HepG2 (cell line): ENCODE results near the gene H3-3A. TPM values are rescaled to one million over a fixed set of nuclear protein-coding genes. Genes with fewer than 3 reads are reported as not detected.

Experiments used
- ATAC-seq: fragments of 200-7000 bp; cut with Tn5 transposase; 3 replicates; pipeline ENCODE4 v1.9.1; 2020; ENCODE audit warnings: mild to moderate bottlenecking, moderate library complexity
- BruUV-seq: library from RNA; stranded (reverse); fragments of 400-500 nt; replicated peaks from 2 replicates; lab custom pipeline; 2021; lab: Mats Ljungman, UMichigan
- CTCF ChIA-PET: fragments of 300-600 bp; formaldehyde crosslinking; extraction: SDS; loops from one replicate; lab custom pipeline; 2021; ENCODE audit warnings: low total read pairs, inconsistent platforms, low intra/inter-chr PET ratio; lab: Yijun Ruan, JAX
- POLR2A ChIA-PET: fragments of 350-600 bp; sonication (Branson Sonifier 250); formaldehyde crosslinking; loops from one replicate; lab custom pipeline; 2020; ENCODE audit warnings: antibody characterized with exemption, inconsistent platforms; lab: Yijun Ruan, JAX
- DNase-seq: peaks from one replicate; pipeline ENCODE4 v3.0.0-alpha.2; 2015; ENCODE audit warnings: low spot score
- FAIRE-seq: peaks from 3 replicates; lab custom pipeline; 2011; peaks lifted over from hg19 to GRCh38; lab: Jason Lieb, UNC
- H2AFZ ChIP-seq: one replicate; pipeline ENCODE4 v1.6.1; 2011; ENCODE audit warnings: low read length, inconsistent platforms
- H3K27ac ChIP-seq: fragments of 300-600 bp; 3 replicates; pipeline ENCODE4 v1.8.0; 2011; ENCODE audit warnings: mixed run types, mild to moderate bottlenecking, mixed read lengths, low read length, inconsistent platforms; ENCODE audit not compliant: insufficient read depth; ENCODE audit errors: extremely low read length
- H3K27me3 ChIP-seq, 2 experiments: fragments of 200-600 bp in 1 of 2; 2 replicates in 1 of 2; 3 replicates in 1 of 2; pipeline versions ENCODE4 v1.6.0 to v1.8.0; 2011; ENCODE audit warnings: low read length in 2 of 2, mild to moderate bottlenecking in 2 of 2, moderate library complexity in 2 of 2, inconsistent platforms in 1 of 2; ENCODE audit not compliant: insufficient read depth in 2 of 2, control insufficient read depth in 1 of 2
- H3K36me3 ChIP-seq, 2 experiments: fragments of 200-600 bp in 1 of 2; replicated peaks in 1 of 2; 2 replicates in 1 of 2; 3 replicates in 1 of 2; pipeline versions ENCODE4 v1.5.1 to v1.8.0; 2011; ENCODE audit warnings: low read length in 2 of 2, inconsistent platforms in 1 of 2; ENCODE audit not compliant: insufficient read depth in 2 of 2, control insufficient read depth in 1 of 2
- H3K4me1 ChIP-seq: 2 replicates; pipeline ENCODE4 v1.5.1; 2012; ENCODE audit warnings: low read length, inconsistent platforms; ENCODE audit not compliant: insufficient read depth
- H3K4me2 ChIP-seq: 2 replicates; pipeline ENCODE4 v1.6.0; 2011; ENCODE audit warnings: low read depth, low read length, inconsistent platforms
- H3K4me3 ChIP-seq, 3 experiments: fragments of 200-600 bp in 1 of 3; sonication (generic), shearing (Covaris generic) in 1 of 3; replicated peaks in 1 of 3; 2 replicates each; pipeline ENCODE4 v1.5.1; 2011 to 2016; ENCODE audit warnings: low read length in 3 of 3, inconsistent platforms in 2 of 3, low read depth in 2 of 3, mild to moderate bottlenecking in 2 of 3, control low read depth in 1 of 3, mixed read lengths in 1 of 3; ENCODE audit not compliant: insufficient read depth in 1 of 3
- H3K79me2 ChIP-seq: one replicate; pipeline ENCODE4 v1.6.1; 2011; ENCODE audit warnings: low read length, inconsistent platforms; ENCODE audit not compliant: insufficient read depth
- H3K9ac ChIP-seq: 2 replicates; pipeline ENCODE4 v1.6.0; 2011; ENCODE audit warnings: mild to moderate bottlenecking, low read depth, low read length, inconsistent platforms; ENCODE audit not compliant: insufficient read depth
- H3K9me3 ChIP-seq: 2 replicates; pipeline ENCODE4 v1.5.1; 2012; ENCODE audit warnings: mild to moderate bottlenecking, low read length
- H4K20me1 ChIP-seq: 2 replicates; pipeline ENCODE4 v1.6.0; 2011; ENCODE audit warnings: inconsistent platforms, mild to moderate bottlenecking, low read length, moderate library complexity; ENCODE audit not compliant: insufficient read depth
- BRCA1 ChIP-seq: sonication (generic); formaldehyde crosslinking; IDR thresholded peaks from 2 replicates; pipeline ENCODE4 v1.4.0; 2020; ENCODE audit warnings: missing genetic modification reagents
- FOXM1 ChIP-seq: sonication (generic); formaldehyde crosslinking; IDR thresholded peaks from 2 replicates; pipeline ENCODE4 v1.5.0; 2020; ENCODE audit warnings: missing genetic modification reagents
- PRMT3 ChIP-seq: sonication (generic); formaldehyde crosslinking; IDR thresholded peaks from 2 replicates; pipeline ENCODE4 v1.8.1; 2022; ENCODE audit warnings: low read depth, mild to moderate bottlenecking, moderate library complexity, missing genetic modification reagents, borderline replicate concordance
- SRSF9 ChIP-seq: fragments of 200-400 bp; formaldehyde crosslinking; IDR thresholded peaks from 2 replicates; pipeline ENCODE4 v1.6.1; 2018; ENCODE audit warnings: borderline replicate concordance, mild to moderate bottlenecking, low read depth, low read length; ENCODE audit not compliant: insufficient read depth, poor library complexity, severe bottlenecking
- ZNF430 ChIP-seq: sonication (generic); formaldehyde crosslinking; IDR thresholded peaks from 2 replicates; pipeline ENCODE4 v1.9.0; 2021; ENCODE audit warnings: mild to moderate bottlenecking, missing genetic modification reagents
- ZNF546 ChIP-seq: sonication (generic); formaldehyde crosslinking; conservative IDR thresholded peaks from 2 replicates; pipeline ENCODE4 v1.8.1; 2023; ENCODE audit warnings: mild to moderate bottlenecking, missing genetic modification reagents
- ZNF556 ChIP-seq: sonication (generic); formaldehyde crosslinking; IDR thresholded peaks from 2 replicates; pipeline ENCODE4 v1.4.0; 2020; ENCODE audit warnings: mild to moderate bottlenecking, missing genetic modification reagents, borderline replicate concordance
- ZNF652 ChIP-seq: IDR thresholded peaks from 2 replicates; pipeline ENCODE4 v1.6.1; 2016; ENCODE audit warnings: low read depth, borderline replicate concordance
- WGBS: methylation state at CpG from one replicate; pipeline ENCODE4 v1.1.6; 2017; ENCODE audit warnings: low lambda C conversion rate; 5-methylcytosine and 5-hydroxymethylcytosine counted together
- in situ Hi-C: cut with HindIII; loops from 2 replicates; pipeline ENCODE4 v1.10.0; 2017; ENCODE audit warnings: low pct_unique_long_range_greater_than_20kb; ENCODE audit not compliant: extremely low pct_ligation_motif_present
- intact Hi-C: fragments of 100-400 bp; cut with micrococcal nuclease; formaldehyde crosslinking; loops from one replicate; pipeline ENCODE4 v1.10.0; 2022; ENCODE audit not compliant: unreplicated experiment
- polyA plus RNA-seq, 8 experiments: library from polyadenylated mRNA; depleted of rRNA in 3 of 8; stranded (reverse) in 7 of 8; unstranded in 1 of 8; fragments of >200 nt; fragmentation: Illumina TruSeq in 4 of 8; extraction: Trizol in 4 of 8; gene quantifications; 2 replicates each; pipeline versions ENCODE4 v1.2.1 to v1.2.3, GENCODE V29; 2011 to 2016; ENCODE audit warnings: low read depth in 4 of 8, missing spikeins in 1 of 8, mixed read lengths in 1 of 8; ENCODE audit not compliant: insufficient read depth in 1 of 8
- total RNA-seq, 5 experiments: library from RNA; depleted of rRNA; stranded (reverse); fragments of >200 nt; fragmentation: Illumina TruSeq; extraction: Trizol; gene quantifications; 2 replicates each; pipeline ENCODE4 v1.2.3, GENCODE V29; 2016; ENCODE audit warnings: low read depth in 1 of 5
- TF ChIP-seq, protein P1 (sequence below): sonication (generic); formaldehyde crosslinking; IDR thresholded peaks from 2 replicates; pipeline ENCODE4 v1.4.0; 2020; ENCODE audit warnings: mild to moderate bottlenecking, missing genetic modification reagents

The H3-3A gene
- total and polyA plus RNA-seq, 2 of the 13 experiments (the other 11 are each of a cell fraction or from before 2014, with no cell fraction given), result 221 to 320 TPM

DNA sequence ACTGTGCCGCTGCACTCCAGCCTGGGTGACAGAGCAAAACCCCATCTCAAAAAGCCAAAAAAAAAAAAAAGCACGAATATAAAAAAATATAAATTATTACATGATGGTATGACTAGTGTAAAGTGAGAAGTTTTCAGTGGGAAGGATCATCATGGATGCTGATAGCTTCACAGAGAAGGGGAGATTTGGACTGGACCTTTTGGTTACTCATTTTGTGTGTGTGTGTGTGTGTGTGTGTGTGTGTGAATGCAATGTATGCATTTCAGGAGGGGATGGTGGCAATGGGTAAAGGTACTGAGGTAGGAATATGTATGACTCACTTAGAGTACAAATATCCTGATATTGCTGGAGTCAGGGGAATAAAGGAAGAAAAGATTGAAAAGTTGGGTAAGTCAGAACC lies 40.7 kb upstream of the H3-3A start:
- Histone ChIP-seq H3K79me2 (no peaks in the 10 kb centered on the region), H2AFZ (no peak overlapping the region), H3K9ac (no peak overlapping the region), H3K4me2 (no peak overlapping the region), H3K27ac (no peak overlapping the region), H3K9me3 (no peaks in the 10 kb centered on the region)
- no TSS peak for BruUV-seq
- in situ Hi-C loops (no loop called here), intact Hi-C loops (no loop called here)
- TF ChIP-seq ZNF546 (CRISPR knock-in tag) (no peak), ZNF556 (CRISPR knock-in tag) (no peak), ZNF652 (CRISPR knock-in tag) (no peak), SRSF9 (no peak), ZNF430 (no peak), BRCA1 (CRISPR knock-in tag) (no peak), FOXM1 (no peak), PRMT3 (CRISPR knock-in tag) (no peak)
- TF ChIP-seq, protein P1, sequence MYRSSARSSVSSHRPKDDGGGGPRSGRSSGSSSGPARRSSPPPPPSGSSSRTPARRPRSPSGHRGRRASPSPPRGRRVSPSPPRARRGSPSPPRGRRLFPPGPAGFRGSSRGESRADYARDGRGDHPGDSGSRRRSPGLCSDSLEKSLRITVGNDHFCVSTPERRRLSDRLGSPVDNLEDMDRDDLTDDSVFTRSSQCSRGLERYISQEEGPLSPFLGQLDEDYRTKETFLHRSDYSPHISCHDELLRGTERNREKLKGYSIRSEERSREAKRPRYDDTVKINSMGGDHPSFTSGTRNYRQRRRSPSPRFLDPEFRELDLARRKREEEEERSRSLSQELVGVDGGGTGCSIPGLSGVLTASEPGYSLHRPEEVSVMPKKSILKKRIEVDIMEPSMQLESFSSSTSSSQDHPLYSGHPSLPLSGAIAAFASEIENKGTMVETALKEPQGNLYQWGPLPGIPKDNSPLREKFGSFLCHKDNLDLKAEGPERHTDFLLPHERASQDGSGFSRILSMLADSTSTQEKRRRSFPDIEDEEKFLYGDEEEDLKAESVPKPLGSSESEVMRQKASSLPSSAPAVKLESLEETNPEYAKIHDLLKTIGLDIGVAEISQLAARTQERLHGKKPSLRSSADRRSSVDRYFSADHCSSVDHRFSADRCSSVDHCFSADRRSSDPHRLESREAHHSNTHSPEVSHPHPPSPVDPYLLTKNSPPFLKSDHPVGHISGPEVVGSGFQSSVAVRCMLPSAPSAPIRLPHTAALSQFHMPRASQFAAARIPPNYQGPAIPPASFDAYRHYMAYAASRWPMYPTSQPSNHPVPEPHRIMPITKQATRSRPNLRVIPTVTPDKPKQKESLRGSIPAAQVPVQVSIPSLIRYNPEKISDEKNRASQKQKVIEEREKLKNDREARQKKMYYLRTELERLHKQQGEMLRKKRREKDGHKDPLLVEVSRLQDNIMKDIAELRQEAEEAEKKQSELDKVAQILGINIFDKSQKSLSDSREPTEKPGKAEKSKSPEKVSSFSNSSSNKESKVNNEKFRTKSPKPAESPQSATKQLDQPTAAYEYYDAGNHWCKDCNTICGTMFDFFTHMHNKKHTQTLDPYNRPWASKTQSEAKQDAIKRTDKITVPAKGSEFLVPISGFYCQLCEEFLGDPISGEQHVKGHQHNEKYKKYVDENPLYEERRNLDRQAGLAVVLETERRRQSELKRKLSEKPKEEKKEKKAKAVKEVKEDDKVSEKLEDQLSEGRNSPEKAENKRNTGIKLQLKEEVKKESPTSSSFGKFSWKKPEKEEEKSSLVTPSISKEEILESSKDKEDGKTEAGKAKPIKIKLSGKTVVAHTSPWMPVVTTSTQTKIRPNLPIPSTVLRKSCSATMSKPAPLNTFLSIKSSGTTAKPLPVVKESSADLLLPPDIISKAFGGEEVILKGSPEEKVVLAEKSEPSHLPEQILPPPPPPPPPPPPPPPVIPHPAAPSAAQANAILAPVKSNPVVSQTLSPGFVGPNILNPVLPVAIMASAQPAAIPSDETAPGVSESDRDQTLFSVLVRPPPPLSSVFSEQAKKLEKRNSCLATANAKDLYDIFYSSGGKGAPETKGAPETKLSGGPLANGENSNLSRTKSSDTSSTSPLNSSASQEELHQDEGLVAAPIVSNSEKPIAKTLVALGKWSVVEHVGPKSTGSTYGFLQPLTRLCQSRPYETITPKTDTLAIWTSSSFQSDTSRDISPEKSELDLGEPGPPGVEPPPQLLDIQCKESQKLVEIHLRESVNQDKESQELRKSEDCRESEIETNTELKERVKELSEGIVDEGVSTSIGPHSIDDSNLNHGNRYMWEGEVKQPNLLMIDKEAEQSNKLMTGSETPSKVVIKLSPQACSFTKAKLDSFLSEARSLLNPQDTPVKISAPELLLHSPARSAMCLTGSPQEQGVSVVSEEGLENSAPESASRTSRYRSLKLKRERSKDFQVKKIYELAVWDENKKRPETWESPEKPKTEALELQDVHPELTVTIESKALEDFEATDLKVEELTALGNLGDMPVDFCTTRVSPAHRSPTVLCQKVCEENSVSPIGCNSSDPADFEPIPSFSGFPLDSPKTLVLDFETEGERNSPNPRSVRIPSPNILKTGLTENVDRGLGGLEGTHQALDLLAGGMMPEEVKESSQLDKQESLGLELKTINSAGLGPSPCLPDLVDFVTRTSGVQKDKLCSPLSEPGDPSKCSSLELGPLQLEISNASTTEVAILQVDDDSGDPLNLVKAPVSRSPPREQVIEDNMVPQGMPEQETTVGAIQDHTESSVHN, result no peak
- TF ChIP-seq, all 625 proteins: peak for 0
- no peak for FAIRE-seq
- Histone ChIP-seq H3K36me3 (no peaks in the 10 kb centered on the region), H3K4me1 (no peaks in the 10 kb centered on the region), H3K4me3 (no peak overlapping the region), H4K20me1 (no peaks in the 10 kb centered on the region), H3K27me3 (no peaks in the 10 kb centered on the region; a peak in 1 of 5 replicates)
- ChIA-PET CTCF (no interaction called here), POLR2A (no interaction called here)
- 2% methylated on average over 2 of the region's 2 CpGs for WGBS
- no peak for DNase-seq
- ATAC-seq, result no peak
